Epithelial cell of prostate (primary cell): ENCODE measurements around the gene KCTD4.
A peak's percentile ranks its signal among the peaks of the same experiment; 100 is the strongest.

Experiments
- DNase-seq: peaks from one replicate; pipeline ENCODE4 v3.0.0-alpha.2; 2011; ENCODE audit warnings: low read depth, low spot score
- H3K27ac ChIP-seq: fragments of 450-650 bp; 2 replicates; pipeline ENCODE4 v1.5.1; 2017; ENCODE audit warnings: mild to moderate bottlenecking

KCTD4 gene

GRCh38 chr13:45180713-45181601 is 19.9 kb downstream of the KCTD4 start:
- H3K27ac ChIP-seq, result peak overlapping the region; percentile 22
- no peak for DNase-seq

GRCh38 chr13:45180303-45180702 is 20.5 kb downstream of the KCTD4 start:
- no peak for DNase-seq

GRCh38 chr13:45179428-45179827 is 21.4 kb downstream of the KCTD4 start:
- DNase-seq, result no peak
- H3K27ac ChIP-seq, result no peak overlapping the region

More at GRCh38 chr13:45180303-45180702, 20.5 kb downstream of the KCTD4 start:
- H3K27ac ChIP-seq, result no peak overlapping the region

GRCh38 chr13:45178349-45179162 is 22.3 kb downstream of the KCTD4 start:
- H3K27ac ChIP-seq, result no peak overlapping the region
- no peak for DNase-seq

- no peak for DNase-seq
- H3K27ac ChIP-seq, result no peak overlapping the region
These were observed 26.4 kb downstream of the KCTD4 start for GRCh38 chr13:45174478-45174877.

GRCh38 chr13:45168555-45168930 is 32.3 kb downstream of the KCTD4 start:
- DNase-seq, result no peak
- H3K27ac ChIP-seq, result peak overlapping the region; percentile 80

- peak; percentile 96 for DNase-seq
- H3K27ac ChIP-seq, result peak overlapping the region; percentile 80
These were observed 33.0 kb downstream of the KCTD4 start for GRCh38 chr13:45167611-45168554.

GRCh38 chr13:45166858-45167257 is 34.0 kb downstream of the KCTD4 start:
- H3K27ac ChIP-seq, result peak overlapping the region; percentile 80
- DNase-seq, result no peak

- peak overlapping the region; percentile 65 for H3K27ac ChIP-seq
- peak; percentile 44 for DNase-seq
These were observed 38.0 kb downstream of the KCTD4 start for GRCh38 chr13:45162821-45163220.

- no peak for DNase-seq
- H3K27ac ChIP-seq, result peak overlapping the region; percentile 65
These were observed 38.7 kb downstream of the KCTD4 start for GRCh38 chr13:45162194-45162593.

GRCh38 chr13:45156565-45157361 is 44.1 kb downstream of the KCTD4 start:
- H3K27ac ChIP-seq, result no peak overlapping the region
- DNase-seq, result no peak

- DNase-seq, result no peak
- H3K27ac ChIP-seq, result no peak overlapping the region
These were observed 50.9 kb downstream of the KCTD4 start for GRCh38 chr13:45149964-45150363.

- H3K27ac ChIP-seq, result peak overlapping the region; percentile 80
- no peak for DNase-seq
These were observed 57.5 kb downstream of the KCTD4 start for GRCh38 chr13:45143346-45143751.
